VCaP (cell line): Measurements from ENCODE around the gene PTPRD.

Experiments
- H3K27ac ChIP-seq: fragments of 450-650 bp; 2 replicates; pipeline ENCODE4 v1.5.1; 2017
- TF ChIP-seq, protein P1 (sequence below): fragments of 450-650 bp; conservative IDR thresholded peaks from 2 replicates; pipeline ENCODE4 v1.5.1; 2017; ENCODE audit warnings: mild to moderate bottlenecking, moderate library complexity

Gene PTPRD

GRCh38 chr9:8728910-8729309 is 1883.9 kb downstream of the PTPRD start:
- H3K27ac ChIP-seq, result no peak overlapping the region
- TF ChIP-seq, protein P1, sequence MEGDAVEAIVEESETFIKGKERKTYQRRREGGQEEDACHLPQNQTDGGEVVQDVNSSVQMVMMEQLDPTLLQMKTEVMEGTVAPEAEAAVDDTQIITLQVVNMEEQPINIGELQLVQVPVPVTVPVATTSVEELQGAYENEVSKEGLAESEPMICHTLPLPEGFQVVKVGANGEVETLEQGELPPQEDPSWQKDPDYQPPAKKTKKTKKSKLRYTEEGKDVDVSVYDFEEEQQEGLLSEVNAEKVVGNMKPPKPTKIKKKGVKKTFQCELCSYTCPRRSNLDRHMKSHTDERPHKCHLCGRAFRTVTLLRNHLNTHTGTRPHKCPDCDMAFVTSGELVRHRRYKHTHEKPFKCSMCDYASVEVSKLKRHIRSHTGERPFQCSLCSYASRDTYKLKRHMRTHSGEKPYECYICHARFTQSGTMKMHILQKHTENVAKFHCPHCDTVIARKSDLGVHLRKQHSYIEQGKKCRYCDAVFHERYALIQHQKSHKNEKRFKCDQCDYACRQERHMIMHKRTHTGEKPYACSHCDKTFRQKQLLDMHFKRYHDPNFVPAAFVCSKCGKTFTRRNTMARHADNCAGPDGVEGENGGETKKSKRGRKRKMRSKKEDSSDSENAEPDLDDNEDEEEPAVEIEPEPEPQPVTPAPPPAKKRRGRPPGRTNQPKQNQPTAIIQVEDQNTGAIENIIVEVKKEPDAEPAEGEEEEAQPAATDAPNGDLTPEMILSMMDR, result no peak

DNA sequence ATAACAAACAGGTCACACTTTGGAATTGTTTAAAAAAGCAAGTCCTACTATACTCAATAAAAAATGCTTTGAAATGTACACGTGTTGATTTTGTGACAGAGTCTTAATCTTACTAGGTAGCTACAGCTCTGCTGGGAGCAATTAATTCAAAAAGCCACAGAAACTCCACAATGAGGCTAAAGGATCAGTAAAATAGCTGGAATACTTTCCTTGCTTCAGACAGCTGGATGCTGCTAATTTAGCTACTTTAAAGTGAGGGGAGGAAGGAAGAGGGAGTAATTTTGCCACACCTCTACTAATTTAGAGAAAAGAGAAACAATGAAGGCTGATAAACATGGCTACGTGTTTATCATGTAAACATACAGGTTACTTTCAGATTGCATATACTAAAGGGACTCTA is 1885.6 kb downstream of the PTPRD start:
- no peak overlapping the region for H3K27ac ChIP-seq
- TF ChIP-seq, protein P1, result no peak

DNA sequence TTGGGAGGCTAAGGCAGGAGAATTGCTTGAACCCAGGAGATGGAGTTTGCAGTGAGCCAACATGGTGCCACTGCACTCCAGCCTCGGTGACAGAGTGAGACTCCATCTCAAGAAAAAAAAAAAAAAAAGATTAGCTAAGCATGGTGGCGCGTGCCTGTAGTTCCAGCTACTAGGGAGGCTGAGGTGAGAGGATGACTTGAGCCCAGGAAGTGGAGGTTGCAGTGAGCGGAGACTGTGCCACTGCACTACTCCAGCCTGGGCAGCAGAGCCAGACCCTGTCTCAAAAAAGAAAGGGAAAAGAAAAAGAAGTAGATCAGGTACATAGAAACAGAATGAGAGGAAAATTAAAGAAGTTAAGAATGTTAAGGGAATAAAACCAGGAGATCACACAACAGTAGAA is 1886.1 kb downstream of the PTPRD start:
- TF ChIP-seq, protein P1, result no peak
- H3K27ac ChIP-seq, result no peak overlapping the region

- TF ChIP-seq, protein P1, result no peak
- no peak overlapping the region for H3K27ac ChIP-seq
These were observed 1887.2 kb downstream of the PTPRD start for GRCh38 chr9:8725635-8726034.

GRCh38 chr9:8724284-8725018 is 1888.4 kb downstream of the PTPRD start:
- TF ChIP-seq, protein P1, result no peak
- H3K27ac ChIP-seq, result no peak overlapping the region

- no peak overlapping the region for H3K27ac ChIP-seq
- TF ChIP-seq, protein P1, result no peak
These were observed 1889.6 kb downstream of the PTPRD start for GRCh38 chr9:8723195-8723594.

GRCh38 chr9:8719833-8720486 is 1892.8 kb downstream of the PTPRD start:
- no peak overlapping the region for H3K27ac ChIP-seq
- TF ChIP-seq, protein P1, result no peak
